IPS-18c (cell line): ENCODE data around the gene SUSD2.

ENCODE experiments used
- H3K4me3 ChIP-seq: 2 replicates; pipeline ENCODE4 v1.7.0; 2013; ENCODE audit warnings: low read depth, mild to moderate bottlenecking, low read length, moderate library complexity; ENCODE audit not compliant: insufficient read depth
- H3K9me3 ChIP-seq: one replicate; pipeline ENCODE4 v1.6.1; 2013; ENCODE audit warnings: mild to moderate bottlenecking, low read length, moderate library complexity; ENCODE audit not compliant: control insufficient read depth, insufficient read depth

SUSD2 gene

DNA sequence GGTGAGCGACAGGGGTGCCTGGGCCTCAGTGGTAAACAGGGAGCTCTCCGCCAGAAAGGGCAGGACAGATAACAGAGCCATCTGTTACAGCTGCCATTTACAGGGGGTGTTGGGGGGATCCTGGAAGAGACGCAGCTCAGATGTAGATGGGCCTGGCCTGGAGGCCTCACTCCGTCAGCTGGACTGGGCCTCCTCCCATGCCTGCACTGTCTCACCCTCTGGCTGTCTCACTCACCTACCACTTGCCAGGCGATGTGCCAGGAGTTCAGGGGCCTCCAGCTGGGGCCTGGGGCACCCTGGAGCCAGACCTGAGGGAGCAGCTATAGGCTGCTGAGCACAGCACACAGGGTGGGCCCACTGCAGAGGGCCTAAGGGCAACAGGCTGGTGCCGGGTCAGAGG lies 16.3 kb upstream of the SUSD2 start:
- no peak overlapping the region for H3K4me3 ChIP-seq
- H3K9me3 ChIP-seq, result no peaks in the 10 kb centered on the region

DNA sequence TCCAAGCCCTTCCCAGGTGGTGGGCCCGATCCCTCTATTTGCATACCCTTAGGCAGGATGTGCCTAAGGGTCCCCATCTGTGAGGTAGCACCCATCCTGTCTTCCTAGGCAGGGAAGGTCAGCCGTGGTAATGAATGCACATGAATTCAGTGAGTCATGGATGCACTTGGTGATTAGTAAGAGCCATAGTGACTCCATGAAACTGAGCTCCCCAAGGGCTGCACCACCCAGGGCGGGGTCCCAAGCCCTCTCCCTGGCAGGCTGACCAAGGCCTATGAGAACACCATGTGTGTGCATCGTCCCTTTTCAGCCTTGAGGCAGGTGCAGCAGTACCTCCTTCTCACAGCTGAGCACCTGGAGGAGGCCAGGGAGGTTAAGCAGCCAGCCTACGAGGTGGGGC lies 15.6 kb upstream of the SUSD2 start:
- H3K4me3 ChIP-seq, result no peak overlapping the region
- no peaks in the 10 kb centered on the region for H3K9me3 ChIP-seq

DNA sequence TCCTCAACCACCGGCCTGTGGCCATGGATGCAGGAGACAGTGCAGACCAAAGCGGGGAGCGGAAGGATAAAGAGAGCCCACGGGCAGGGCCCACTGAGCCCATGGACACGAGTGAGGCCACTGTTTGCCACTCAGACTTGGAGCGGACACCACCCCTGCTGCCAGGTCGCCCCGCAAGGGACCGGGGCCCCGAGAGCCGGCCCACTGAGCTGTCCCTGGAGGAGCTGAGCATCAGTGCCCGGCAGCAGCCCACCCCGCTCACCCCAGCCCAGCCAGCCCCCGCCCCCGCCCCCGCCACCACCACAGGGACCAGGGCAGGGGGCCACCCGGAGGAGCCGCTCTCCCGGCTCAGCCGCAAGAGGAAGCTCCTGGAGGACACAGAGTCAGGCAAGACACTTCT lies 14.5 kb upstream of the SUSD2 start:
- no peak overlapping the region for H3K4me3 ChIP-seq
- no peaks in the 10 kb centered on the region for H3K9me3 ChIP-seq

DNA sequence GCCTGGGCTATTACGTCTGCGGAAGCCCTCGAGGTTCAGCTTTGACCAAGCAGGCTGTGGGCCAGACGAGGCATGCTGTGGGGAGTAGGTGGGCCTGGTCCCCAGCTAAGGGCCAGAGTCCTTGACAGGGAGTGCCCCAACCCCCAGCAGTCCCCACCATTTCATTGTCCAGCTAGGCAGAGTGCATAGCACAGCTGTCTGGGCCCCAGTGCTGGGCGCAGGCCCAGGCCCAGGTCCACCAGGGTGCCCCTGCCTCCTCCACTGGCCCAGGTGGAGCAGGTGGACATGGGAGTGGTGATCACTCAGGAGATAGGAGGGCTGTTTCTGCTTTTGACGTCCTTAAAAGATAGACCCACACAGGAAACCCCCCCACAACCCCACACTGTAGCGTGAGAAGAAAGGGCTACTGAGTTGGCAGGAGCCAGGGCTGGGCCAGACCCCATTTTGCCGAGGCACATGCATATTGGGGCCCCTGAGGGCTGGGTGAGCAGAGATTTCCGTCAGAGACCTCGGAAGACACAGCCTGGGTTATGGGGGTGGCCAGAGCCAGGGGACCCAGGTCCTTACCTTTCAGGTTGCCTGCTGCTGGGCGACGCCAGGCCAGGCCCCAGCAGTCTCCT lies 11.7 kb upstream of the SUSD2 start:
- H3K9me3 ChIP-seq, result no peaks in the 10 kb centered on the region
- H3K4me3 ChIP-seq, result no peak overlapping the region

DNA sequence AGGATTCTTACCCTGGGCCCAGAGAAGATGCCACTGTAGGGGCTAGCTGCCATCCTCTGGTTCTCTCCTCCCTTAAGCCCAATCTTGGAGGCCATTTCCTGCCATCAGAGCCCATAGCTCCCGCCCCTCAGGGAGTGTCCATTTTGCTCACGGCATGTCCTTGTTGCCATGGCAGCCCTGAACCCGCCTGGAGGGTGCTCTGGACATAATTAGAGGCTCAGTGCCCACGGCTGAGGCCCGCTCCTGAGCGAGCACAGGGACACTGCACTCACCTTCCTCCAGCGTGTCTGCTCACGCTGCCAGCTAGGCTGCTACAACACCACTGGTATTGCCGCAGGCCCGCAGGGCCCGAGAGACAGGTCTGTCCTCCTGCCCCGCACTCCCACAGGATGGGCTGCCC lies 11.1 kb upstream of the SUSD2 start:
- Histone ChIP-seq H3K9me3 (no peaks in the 10 kb centered on the region), H3K4me3 (no peak overlapping the region)

DNA sequence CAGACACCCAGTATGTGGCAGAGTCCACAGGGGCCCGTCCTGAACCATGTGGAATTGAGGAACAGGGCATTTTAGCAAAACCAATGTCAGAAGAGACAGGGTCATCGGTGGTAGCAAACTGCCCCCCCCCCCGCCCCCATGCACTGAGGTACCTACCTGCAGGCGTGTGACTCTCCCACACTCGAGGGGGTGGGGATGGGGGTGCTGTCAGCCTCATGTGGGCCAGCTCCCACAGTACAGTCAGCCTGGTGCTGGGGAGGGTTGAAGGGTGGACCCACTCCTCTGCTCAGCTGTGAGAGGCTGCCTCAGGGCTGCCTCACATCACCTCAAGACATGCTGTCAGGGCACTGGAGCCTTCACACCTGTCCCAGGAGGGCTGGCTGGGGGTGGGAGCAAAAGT lies 10.7 kb upstream of the SUSD2 start:
- H3K4me3 ChIP-seq, result no peak overlapping the region
- no peaks in the 10 kb centered on the region for H3K9me3 ChIP-seq

DNA sequence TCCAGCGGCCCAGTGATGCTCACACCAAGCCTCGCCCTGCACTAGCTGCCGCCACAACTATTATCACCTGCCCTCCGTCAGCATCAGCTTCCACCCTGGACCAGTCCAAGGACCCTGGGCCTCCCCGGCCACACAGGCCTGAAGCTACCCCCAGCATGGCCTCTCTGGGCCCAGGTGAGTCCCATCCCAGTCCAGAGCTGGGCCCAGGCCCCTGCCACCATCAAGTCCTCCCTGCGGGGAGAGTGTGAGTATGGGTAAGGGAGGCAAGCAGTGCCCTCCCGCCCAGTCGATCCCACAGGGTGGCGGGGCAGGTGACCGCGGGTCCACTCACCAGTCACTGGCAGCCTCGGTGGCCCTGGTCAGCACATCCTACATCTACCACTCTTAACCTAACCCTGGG lies 9.5 kb upstream of the SUSD2 start:
- no peaks in the 10 kb centered on the region for H3K9me3 ChIP-seq
- H3K4me3 ChIP-seq, result no peak overlapping the region

DNA sequence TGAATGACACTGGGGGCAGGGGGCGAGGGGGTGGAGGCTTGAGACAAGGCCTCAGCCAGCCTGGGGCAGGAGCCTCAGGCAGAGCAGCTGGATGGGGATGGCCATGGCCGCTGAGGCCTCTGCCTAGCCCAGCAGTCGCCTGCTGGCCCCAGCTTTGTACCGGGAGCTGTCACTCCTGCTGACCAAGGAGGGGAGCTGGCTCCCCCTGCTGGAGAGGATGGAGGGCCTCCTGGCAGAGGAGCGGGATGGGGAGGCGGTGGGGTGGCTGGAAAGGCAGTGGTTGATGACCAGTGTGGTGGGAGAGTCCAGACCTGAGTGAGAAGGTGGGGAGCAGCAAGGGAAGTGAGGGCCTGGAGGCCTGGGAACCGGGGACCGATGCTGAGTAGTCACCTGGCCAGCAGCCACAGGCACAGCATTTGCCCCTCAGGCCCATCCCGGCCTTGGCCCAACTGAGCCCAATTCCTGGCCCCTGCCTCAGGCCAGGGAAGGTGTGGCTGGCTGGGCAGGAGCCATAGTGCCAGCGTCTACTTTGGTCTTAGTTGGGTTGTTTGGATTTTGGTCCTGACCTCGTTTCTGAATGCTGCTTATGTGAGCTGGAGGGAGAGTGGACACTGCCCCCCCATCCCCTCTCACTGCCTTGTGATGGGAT lies 6.0 kb upstream of the SUSD2 start:
- H3K4me3 ChIP-seq, result no peak overlapping the region
- H3K9me3 ChIP-seq, result no peaks in the 10 kb centered on the region

DNA sequence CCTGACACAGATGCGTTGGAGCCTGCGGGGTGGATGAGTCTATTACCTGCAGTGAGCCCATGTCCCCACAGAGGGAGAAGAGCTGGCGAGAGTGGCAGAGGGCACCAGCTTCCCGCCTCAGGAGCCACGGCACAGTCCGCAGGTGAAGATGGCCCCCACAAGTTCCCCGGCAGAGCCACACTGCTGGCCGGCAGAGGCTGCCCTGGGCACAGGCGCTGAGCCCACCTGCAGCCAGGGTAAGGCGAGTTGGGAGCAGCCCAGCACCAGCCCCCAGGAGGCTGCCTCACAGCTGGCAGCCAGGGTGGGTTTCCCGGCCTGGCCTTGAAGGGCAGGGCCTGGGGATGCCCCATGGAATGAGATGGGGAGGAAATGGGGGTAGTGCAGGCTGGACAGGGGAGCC lies 5.2 kb upstream of the SUSD2 start:
- H3K9me3 ChIP-seq, result no peaks in the 10 kb centered on the region
- no peak overlapping the region for H3K4me3 ChIP-seq

DNA sequence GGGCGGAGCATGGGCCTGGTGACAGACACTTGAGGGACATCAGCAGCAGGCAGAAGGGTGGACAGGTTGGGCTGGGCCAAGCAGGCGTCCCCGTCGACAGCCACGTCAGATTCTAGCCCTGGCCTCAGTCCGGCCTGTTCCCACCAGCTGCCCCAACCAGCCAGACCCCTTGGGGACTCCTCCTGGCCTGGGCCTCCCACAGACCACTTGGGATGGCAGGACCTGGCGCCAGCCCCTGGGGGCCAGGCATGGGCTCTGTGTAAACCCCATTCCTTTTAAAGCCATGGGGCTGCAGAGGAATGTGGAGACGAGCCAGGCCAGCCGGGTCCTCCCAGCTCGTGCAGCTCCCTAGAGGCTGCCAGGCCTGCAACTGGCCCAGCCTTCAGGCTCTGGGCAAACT lies 4.7 kb upstream of the SUSD2 start:
- Histone ChIP-seq H3K9me3 (no peaks in the 10 kb centered on the region), H3K4me3 (no peak overlapping the region)

DNA sequence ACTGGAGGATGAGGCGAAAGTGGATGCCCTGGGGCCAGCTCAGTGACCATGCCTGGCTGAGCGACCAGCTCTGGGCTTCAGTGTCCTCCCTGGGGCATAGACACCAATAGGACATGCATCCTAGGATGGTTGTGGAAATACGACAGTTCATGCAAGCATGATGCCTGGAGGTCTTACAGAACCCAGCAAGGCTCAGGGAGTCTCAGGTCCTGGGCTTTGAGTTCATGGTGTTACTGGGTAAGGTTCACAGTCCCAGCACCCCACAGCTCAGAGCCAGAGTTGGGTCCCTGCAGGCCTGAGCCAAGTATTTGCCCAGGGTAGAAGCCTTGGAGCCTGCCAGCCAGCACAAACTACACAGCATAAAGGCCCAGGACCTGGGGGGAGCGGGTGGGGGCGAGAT lies 4.2 kb upstream of the SUSD2 start:
- Histone ChIP-seq H3K9me3 (no peaks in the 10 kb centered on the region), H3K4me3 (no peak overlapping the region)

DNA sequence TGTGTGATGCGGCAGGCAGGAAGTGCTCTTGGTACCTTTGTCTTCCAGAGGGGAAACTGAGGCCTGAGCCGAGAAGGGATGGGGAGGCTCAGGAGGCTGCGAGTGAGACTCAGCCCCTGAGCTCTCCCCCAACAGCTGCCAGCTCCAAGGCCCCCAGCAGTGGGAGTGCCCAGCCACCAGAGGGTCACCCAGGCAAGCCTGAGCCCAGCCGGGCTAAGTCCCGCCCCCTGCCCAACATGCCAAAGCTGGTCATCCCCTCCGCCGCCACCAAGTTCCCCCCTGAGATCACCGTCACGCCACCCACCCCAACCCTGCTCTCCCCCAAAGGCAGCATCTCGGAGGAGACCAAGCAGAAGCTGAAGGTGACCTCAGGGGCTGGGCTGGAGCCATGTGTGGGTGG lies 3.8 kb upstream of the SUSD2 start:
- Histone ChIP-seq H3K9me3 (no peaks in the 10 kb centered on the region), H3K4me3 (no peak overlapping the region)

DNA sequence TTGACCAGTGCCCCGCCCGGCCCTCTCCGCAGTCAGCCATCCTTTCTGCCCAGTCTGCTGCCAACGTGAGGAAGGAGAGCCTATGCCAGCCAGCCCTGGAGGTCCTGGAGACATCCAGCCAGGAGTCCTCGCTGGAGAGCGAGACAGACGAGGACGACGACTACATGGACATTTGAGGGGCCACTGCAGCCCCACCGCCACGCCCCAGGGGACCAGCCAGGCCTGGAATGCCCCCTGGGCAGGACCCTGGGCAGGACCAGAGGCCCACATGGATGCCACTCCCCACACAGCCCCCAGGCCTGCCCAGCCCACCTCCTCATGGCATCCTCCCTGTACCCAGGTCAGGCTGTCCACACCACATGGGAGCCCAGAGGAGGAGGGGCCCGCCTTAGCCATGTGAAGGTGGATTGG lies 3.3 kb upstream of the SUSD2 start:
- no peak overlapping the region for H3K4me3 ChIP-seq
- H3K9me3 ChIP-seq, result no peaks in the 10 kb centered on the region

DNA sequence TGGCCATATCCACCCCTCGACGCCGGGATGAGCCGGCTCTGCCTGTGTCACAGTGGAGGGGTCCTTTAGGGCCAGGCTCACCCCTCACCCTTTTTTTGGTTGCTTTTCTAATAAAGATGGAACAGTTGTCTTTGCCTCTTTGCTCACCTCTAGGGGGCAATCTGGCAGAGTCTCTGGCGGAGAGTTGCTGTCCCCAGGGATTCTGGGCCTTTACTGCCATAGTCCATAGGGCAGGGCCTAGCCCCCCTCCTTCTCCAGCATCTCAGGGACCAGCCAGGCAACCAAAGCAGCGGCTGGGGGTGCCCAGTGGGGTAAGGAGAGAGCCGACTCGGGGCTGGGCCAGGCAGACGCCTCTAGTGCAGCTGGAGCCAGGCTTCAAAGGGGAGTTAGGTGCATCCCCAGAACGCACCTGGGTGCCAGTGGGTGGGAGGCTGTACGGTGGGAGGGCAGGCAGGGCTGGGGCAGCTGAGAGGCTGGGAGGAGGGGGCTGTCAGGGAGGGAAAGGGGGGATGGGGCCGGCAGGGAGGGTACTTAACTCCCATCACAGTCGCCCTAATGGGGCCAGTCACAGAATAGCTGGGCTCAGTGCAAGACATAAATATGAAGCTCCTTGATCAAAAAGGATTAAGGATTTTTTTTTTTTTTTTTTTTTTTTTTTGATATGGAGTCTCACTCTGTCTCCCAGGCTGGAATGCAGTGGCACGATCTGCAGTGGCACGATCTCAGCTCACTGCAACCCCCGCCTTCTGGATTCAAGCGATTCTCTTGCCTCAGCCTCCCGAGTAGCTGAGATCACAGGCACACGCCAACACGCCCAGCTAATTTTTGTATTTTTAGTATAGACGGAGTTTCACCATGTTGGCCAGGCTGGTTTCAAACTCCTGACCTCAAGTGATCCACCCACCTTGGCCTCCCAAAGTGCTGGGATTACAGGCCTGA lies 2.5 kb upstream of the SUSD2 start:
- H3K4me3 ChIP-seq, result no peak overlapping the region

DNA sequence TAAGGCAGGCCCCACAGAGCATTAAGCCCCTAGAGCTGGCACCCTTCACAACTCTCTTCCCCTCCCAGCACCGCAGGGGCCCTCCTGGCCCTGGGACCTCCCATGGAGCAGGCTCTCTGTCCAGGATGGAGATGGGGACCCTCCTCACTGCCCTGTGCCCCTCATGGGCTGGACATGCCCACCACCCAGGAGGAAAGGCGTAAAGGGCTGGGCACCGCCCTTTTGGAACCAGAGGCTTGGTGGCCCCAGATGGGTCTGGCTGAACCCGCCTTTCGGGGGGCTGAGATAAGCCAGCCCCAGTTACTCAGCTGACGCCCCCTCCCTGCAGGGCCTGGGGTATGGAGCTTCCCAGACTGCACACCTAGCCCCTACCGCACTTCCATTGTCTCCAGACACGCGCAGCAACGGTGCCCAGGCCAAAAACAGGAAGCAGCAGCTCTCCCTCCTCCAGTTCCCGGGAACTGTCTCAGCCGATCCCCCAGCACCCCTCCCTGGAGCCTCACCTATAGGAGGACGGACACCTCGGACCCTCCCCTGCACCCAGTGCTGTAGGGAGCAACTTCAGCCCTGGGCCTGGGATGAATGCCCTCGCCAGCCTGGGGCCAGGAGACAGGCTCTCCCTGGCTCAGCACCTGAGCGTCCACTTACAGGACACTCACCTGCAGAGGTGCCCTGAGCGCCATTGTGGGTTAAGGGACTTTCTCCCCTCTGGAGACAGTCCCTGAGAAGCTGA lies 1.6 kb upstream of the SUSD2 start:
- H3K4me3 ChIP-seq, result no peak overlapping the region
- peaks cover 1% of the 10 kb centered on the region for H3K9me3 ChIP-seq

More for the DNA sequence above, 2.5 kb upstream of the SUSD2 start:
- no peaks in the 10 kb centered on the region for H3K9me3 ChIP-seq

DNA sequence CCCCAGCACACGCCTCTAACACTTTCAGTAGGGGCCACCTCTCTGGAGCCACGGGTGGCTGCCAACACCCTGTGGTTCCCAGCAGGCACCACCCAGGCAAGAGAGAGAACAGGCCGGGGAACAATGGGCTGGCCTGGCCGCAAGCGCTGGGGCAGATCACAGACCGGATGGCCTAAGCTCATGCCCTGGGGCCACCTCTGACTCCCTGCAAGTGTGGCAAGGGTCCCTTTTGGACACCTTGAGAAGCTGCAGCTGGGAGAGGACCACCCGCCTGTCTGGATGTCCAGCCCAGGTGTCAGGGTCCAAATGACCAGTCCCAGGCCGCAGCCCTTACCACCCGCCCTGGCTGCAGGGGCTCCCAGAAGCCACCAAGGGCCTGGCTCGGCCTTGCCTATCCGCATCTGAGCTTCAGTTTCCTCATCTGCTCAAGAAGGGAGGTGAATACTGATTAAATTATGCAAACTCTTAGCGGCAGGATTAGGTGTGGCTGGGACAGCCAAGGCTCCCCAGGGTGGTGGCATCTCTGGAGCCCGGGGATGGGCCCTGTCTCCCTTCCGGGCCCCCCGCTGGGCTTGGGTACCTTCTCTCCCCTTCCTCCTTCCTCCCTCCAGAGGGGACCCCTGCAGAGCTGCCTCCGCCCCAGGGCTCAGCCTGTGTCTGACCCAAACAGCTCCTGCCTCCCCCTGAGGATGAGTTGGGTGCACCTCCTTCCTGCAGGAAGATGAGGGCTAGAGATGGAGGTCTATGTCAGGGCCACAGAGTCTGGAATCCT lies 785 bp upstream of the SUSD2 start:
- Histone ChIP-seq H3K9me3 (peaks cover 3% of the 10 kb centered on the region), H3K4me3 (no peak overlapping the region)
